Astrocyte (in vitro differentiated cells and primary cell): ENCODE results near the gene PRIMA1.

Experiments
- CTCF ChIP-seq: IDR thresholded peaks from 2 replicates; pipeline ENCODE4 v1.5.1; 2011; ENCODE audit warnings: low read depth, mild to moderate bottlenecking, inconsistent platforms, low read length, moderate library complexity; ENCODE audit not compliant: insufficient read depth
- EZH2 ChIP-seq: IDR thresholded peaks from 2 replicates; pipeline ENCODE4 v1.6.1; 2012; ENCODE audit warnings: mild to moderate bottlenecking, low read length, inconsistent platforms; ENCODE audit not compliant: insufficient read depth

- TF ChIP-seq CTCF, result no peak
- no peak for TF ChIP-seq EZH2
These were observed 23.1 kb downstream of the PRIMA1 start for GRCh38 chr14:93765155-93765554.
